ENCODE measurements around the gene MAP3K3.

The MAP3K3 gene

DNA sequence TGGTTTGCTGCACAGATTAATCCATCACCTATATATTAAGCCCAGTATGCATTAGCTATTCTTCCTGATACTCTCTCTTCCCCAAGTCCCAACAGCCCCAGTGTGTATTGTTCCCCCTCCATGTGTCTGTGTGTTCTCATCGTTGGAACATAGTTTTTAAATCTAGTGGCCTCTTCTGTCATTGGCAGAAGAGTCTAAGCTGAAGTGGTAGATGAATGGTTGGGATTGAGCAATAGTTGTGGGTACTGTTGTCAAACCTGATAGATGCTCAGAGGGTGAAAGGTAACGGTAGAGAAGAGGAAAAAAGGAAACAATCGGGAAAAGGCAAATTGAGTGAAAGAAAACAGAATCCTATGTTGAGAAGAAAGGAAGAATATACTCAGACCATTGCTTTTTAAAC lies 29.9 kb downstream of the MAP3K3 start:
- no peak for DNase-seq (ENCODE audit: low read depth)

DNA sequence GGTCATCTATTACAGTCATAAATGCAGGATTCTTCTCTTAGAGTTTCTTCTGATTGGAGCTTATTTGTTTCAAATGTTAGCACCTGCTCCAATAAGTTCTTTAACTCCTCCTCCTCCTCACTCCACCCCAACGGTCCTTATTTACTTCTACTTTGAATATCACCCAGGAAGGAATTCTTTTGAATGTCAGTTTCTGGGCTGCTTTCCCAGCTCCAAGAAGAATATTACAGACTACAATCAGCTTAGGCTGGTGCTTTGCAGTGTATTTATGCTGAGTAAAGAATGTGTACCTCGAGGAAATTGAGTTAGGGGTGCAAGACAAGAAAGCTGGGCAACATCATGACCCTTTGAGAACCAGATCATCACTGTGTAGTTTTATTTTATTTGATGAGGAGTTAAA lies 30.8 kb downstream of the MAP3K3 start:
- no peak for DNase-seq (ENCODE audit: low read depth)

DNA sequence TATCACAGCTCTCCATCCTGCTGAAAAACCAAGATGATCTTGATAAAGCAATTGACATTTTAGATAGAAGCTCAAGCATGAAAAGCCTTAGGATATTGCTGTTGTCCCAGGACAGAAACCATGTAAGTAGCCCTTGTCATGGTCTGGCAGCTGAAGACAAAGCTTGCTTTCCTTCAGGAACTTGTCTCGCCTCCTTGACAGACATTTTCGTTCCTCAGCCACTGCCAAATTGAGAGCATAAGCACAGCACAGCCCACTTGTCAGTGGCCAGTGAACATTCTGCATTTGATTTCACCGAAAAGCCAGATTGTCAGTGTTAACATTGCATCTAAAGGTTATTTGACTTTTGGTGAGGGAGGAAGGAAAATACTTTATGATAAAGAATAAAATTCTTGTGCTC lies 35.6 kb downstream of the MAP3K3 start:
- DNase-seq (ENCODE audit: low read depth), result no peak

DNA sequence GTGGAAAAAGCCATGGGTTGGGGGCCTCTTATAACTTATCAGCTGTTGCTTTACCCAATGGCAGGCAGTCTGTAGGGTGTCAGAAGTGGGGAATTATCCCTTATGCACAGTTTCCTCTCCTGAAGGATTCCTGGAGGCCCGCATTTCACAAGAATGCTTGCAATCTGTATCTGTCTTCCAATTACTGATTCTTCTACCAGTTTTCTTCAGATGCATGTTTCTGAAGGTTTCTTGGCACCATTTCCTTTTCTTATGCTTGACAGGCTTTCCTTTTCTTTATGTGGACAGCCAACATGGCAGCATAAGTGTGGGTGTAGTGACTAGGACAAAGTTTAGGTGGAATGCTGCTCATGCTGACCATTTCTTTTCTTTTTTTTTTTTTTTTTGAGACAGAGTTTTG lies 36.1 kb downstream of the MAP3K3 start:
- no peak for DNase-seq (ENCODE audit: low read depth)

DNA sequence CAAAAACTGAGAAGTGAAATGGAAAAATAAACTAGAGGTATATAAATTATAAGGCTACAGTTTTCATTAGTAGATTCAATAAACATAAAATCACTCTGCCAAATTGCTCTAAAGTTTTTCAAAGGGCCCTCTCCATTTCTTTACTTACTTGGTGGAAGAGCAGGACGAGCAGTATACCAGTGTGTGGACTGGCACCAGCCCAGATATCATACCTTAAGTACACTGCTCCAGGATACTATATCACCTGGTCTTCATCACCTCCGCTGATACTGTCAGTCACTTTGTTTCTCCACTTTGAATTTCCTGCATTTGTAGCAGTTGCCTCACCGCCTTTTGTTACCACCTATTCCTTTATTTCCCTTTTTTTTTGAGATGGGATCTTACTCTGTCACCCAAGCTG lies 37.6 kb downstream of the MAP3K3 start:
- DNase-seq (ENCODE audit: low read depth), result no peak

DNA sequence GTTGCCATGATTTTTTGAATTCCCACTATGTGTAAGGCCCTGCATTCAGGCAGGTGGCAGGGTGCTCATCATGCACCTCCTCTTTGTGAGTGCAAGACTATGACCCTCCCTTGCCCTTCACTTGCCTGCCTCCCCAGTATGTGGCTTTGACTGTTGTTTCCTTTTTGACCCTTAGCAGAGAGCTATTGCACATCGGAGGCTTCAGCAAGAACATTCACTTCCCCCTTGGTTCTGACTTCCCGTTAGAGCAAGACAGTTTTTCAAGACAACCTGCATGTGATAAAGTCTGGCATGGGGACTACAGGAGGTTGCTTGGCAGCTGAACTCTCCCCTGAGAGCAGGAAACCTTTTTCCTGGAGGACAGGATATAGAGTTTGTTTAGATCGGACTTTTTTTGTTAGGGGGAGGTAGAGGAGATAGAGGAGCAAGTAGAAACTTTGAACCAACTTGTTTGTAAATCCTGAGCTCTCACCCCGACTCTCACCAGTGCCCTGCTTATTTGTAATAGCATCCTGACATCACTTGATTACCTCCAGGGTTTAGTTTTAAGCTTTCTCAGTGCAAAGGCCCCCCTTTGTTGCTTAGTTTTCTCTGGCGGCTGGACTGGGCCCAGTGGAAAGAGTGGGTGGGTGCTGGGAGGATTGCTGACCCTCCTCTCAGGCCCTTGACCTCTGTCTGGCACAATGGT lies 43.5 kb downstream of the MAP3K3 start:
- DNase-seq (ENCODE audit: low read depth), result no peak

DNA sequence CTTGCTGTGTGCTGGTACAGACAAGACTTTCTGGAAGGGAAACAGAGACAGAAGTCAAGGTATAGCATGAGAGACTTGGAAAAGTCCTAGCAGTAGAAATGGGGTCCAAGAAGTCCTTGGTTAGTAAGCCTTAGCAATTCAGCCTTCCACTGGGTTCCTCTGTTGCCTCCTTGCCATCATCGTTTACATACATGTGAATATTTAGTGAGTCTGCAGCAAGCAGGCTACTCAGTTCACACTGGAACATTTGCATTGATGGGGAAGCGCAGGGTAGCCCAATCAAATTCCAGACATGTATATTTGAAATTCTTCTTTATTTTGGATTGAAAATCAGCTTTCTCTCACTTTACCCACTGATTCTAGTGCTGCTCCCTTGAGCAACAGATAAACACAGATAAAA lies 50.6 kb downstream of the MAP3K3 start:
- no peak for DNase-seq (ENCODE audit: low read depth)

DNA sequence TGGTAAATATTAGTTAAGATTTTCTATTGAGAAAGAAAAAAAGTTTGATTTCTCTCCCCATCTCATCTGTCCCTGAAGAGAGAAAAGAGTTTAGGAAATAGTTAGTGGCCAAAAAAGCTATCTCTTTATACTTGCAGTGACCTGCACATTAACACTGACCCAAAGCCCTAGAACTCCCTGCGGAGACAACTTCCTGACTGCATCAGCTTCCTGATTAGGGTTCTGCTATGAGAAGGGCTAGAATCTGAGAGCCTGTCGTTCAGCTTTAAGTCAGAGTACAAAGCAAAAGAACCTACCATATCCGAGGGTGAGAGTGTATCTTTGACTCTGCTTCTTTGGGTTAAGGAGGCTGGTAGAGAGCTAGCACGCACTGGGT lies 53.0 kb downstream of the MAP3K3 start:
- no peak for DNase-seq (ENCODE audit: low read depth)

DNA sequence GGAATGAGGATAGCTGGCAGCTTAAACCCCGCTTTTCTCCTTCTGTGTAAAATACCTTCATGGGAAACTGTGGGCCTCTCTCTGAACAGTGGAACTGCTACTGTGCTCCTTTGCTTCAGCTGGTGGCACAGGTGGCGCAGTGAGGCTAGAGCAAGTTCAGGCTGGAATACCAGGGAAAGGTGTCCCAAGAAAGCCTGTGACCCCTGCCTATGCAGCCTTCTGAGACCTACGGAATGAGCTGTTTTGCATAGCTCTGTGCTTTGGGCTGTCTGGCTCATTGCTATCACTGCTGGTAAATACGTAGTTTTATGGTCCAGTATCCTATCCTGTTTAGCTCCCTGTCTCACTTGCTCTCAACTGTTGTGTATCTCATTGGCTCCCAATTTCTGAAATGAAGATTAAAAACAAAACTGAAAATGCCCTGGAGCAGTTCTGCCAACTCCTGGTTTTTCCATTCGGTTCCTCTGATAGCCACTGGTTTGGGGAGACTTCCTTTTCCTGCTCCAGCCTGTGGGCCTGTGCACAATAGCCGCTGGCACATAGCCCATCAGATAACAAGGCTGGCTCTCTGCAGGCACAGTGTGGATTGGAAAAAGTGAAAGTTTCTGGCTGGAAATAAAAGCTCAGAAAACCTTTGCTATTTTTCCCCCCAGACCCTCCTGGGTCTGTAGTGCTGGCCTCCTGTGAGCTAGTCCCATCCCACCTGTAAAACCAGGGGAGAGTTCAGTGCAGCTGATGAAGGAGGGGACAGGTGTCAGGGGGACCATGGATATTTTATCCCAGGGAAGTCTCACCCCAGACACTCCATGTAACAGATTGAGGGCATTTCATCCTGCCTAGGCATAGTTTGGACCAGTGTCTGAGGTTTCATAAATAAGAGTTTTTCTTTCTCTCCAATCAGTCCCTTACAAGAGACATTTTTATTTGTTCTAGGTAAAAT lies 53.7 kb downstream of the MAP3K3 start:
- no peak for DNase-seq (ENCODE audit: low read depth)

DNA sequence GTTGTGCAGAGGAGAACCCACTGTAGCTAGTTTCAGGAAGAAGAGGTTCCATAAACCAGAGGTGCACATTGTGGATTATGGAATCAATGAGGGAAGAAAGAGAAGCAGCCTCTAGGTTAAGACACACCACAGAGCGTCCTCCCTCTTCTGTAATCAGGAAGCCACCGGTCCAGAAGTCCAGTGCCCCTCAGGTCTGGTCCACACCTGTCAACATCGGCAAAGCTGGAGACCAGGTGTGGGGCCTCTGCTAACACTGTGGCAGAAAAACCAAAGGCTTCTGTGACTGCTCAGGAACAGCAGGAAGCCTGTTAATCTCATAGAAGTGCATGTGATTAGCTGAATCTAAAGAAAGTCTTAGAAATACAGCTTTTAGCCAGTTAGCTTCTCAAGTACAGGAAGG lies 54.4 kb downstream of the MAP3K3 start:
- DNase-seq (ENCODE audit: low read depth), result no peak

DNA sequence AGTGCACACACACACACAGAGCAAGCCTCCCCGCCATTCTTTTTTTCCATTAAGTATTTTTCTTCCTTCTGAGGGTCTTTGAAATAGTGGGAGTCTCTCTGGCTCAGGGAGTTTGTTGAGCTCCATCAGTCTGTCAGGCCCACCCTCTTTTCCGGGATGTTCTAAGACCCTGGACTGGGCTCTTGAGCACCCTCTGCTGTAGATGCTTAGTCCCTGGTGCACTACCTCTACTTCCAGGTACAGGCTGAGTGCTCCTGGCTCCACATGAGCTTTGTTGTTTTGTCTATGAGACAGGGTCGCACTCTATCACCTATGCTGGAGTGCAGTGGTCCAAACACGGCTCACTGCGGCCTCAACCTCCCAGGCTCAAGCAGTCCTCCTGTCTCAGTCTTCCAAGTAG lies 57.0 kb downstream of the MAP3K3 start:
- DNase-seq (ENCODE audit: low read depth), result no peak

DNA sequence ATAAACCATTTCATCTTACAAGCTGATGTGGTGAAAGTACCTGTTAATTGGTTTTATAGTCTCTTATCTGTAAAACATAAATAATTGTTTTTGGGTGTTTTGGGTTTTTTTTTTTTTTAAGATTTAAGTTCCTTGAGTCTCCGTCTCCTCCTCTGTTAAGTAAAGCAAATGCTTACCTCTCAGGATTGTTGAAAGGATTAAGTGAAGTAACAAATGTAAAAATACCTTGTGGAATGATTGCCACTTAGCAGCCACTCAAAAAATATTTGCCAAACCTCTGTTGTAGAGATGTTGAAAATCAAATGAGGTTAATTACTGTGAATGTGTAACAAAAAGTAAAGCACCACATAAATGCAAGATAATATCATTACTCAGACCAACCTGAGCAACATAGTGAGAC lies 58.5 kb downstream of the MAP3K3 start:
- no peak for DNase-seq (ENCODE audit: low read depth)

DNA sequence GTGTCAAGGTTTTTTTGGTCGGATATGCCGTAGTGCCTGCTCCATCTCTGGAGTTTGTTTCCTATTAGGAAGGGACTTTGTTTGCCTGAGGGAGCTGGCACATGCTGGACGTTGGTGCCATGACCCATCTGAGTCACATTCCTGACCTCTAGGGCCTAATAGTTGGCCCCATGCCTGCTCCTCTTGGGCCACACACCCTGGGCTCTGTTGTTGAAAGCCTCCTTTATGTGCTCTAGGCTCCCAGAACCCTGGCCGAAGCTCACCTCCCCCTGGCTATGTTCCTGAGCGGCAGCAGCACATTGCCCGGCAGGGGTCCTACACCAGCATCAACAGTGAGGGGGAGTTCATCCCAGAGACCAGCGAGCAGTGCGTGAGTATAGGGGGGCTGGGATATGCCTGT lies 59.3 kb downstream of the MAP3K3 start:
- no peak for DNase-seq (ENCODE audit: low read depth)

DNA sequence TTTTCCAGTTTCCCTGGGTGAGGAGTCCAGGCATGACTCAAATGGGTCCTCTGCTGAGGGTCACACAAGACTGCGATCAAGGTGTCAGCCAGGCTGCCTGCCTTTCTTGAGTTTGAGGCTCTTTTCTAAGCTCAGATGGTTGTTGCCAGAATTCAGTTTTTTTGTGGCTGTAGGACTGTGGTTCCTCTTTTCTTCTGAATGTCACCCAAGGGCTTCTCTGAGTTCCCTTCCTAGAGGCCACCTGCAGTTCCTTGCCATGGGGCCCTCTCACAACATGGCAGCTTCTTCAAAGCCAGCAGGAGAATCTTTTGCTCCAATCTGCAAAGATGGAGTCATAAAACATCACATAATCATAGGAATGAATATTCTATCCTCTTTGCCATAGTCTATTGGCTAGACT lies 60.2 kb downstream of the MAP3K3 start:
- DNase-seq (ENCODE audit: low read depth), result no peak

DNA sequence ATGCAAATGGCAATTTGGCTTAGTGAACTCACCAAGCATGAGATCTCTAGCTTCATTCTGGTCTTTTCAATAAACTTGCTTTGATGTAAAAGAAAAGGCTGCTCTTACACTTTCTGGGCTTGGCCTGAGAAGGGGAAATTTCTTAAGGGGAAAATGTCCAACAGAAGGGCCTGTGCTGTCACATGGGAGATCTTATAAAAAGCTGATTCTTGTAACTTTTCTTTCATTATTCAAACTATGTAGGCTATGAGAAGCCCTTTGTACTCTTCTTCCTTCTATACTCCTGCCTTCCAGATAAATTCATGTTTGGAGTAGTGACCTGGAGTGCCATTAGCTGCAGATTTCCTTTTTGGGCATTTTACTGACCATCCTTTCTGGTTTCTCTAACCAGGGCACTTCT lies 60.8 kb downstream of the MAP3K3 start:
- DNase-seq (ENCODE audit: low read depth), result no peak

DNA sequence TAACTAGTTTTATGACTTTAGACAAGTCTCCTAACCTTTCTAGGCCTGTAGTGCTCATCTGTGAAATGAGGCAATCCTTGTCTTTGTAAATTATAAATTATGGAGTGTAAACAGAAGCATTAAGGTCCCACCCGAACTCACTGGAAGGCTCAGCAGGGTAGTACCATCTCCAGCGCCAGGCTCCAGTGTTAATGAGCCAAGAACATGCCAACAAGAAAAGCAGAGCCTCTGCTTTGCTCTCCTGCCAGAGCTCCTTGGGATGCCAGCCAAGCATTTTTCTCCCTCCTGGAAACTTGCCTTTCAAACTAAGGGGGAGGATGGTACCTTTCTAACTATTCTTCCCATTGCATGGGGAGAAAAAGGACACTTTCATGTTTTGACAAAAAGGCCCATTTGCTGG lies 62.8 kb downstream of the MAP3K3 start:
- no peak for DNase-seq (ENCODE audit: low read depth)

DNA sequence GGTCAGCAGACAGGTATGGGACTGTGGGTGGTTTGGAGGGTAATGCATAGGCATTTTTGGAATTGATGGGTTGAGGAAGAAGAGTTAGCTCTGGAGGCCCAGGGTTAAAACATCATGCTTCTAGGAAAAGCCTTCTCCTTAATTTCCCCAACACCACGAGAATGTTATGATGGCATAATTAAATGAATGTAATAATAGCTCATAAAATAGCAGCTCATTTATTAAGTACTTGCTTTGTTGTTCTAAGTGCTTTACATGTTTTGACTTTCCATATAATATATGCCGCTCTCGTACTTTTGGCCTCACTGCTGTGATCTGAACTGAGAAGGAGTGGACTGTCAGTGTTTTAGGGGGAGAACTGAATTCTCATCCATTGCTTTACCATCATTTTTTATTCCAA lies 63.4 kb downstream of the MAP3K3 start:
- DNase-seq (ENCODE audit: low read depth), result no peak

DNA sequence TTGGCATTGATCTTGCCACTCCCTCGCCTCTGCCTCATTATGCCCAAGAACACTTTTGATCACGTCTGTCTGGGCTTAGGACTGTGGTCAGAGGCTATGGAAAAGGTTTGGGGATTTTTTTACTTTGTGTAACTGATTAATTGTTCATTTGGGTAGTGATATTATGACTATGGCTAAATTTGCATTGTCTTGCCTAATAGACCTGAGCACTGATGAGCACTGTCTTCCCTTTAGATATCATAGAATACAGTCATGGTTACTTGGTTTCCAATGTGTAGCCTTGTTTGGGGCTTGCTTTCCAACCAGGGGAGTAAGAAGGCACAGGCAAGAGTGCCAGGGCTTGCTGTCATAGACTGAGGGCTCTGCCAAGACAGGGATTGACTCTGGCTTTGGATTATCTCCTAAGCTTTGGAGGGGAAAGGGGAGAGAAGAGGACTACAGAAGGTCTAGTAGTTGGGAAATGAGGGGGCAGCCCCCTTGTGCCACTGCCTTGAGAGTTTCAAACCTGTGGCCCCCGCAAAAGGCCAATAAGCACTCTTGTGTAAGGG lies 64.0 kb downstream of the MAP3K3 start:
- no peak for DNase-seq (ENCODE audit: low read depth)

DNA sequence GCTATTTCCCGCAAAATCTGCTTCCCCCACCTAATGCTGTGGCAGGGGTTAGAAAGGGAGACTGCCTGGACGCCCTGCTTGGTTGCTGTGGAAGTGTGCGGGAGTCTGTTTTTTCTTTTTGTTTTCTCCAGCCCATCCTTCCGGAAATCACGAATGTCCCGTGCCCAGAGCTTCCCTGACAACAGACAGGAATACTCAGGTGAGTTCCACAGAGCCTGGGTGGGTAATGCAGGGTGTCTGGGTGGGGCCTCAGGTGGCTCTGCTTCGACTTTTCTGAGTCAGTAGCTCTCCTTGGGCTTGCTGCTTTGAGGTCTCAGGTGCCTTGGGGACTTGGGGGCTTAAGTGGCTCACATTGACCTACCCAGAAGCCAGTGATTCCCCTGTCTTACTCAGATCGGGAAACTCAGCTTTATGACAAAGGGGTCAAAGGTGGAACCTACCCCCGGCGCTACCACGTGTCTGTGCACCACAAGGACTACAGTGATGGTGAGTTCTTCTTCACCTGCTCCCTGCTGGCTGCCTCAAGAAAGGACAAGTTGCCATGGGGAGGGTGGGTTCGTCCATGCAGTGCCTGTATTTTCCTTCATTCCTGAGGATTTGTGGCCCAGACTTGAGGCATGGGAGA lies 66.3 kb downstream of the MAP3K3 start:
- no peak for DNase-seq (ENCODE audit: low read depth)

DNA sequence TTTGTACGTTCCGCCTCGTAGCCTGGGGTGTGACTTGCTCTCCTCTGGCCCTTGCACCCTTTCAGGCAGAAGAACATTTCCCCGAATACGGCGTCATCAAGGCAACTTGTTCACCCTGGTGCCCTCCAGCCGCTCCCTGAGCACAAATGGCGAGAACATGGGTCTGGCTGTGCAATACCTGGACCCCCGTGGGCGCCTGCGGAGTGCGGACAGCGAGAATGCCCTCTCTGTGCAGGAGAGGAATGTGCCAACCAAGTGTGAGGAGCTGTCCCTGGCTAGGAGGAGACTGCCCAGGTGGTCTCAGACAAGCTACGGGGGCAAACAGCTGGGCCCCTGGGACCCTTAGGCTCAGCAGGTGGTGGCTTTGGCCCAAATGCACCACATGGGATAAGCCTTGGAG lies 67.3 kb downstream of the MAP3K3 start:
- DNase-seq (ENCODE audit: low read depth), result no peak

DNA sequence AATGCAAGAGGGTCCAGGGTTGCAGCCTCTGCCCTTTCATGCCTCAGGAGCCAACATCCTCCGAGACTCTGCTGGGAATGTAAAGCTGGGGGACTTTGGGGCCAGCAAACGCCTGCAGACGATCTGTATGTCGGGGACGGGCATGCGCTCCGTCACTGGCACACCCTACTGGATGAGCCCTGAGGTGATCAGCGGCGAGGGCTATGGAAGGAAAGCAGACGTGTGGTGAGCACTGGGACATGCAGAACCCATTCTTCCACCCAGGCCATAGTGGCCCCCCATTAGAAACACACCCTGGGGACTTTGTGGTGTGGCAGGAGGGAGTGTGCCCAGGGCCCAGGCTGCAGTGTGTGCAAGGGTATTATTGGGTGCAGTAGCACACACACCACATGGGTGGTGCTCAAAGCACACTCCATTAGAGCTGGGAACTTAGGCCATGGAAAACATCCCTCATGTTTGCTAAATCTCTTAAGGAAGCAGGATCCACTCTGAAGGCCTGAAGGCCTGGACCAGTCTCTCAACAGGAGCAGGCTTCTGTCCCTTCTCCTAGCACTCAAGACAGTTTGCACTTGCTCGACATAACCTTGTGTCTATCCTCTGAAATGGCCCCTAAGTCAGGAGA lies 70.1 kb downstream of the MAP3K3 start:
- no peak for DNase-seq (ENCODE audit: low read depth)

DNA sequence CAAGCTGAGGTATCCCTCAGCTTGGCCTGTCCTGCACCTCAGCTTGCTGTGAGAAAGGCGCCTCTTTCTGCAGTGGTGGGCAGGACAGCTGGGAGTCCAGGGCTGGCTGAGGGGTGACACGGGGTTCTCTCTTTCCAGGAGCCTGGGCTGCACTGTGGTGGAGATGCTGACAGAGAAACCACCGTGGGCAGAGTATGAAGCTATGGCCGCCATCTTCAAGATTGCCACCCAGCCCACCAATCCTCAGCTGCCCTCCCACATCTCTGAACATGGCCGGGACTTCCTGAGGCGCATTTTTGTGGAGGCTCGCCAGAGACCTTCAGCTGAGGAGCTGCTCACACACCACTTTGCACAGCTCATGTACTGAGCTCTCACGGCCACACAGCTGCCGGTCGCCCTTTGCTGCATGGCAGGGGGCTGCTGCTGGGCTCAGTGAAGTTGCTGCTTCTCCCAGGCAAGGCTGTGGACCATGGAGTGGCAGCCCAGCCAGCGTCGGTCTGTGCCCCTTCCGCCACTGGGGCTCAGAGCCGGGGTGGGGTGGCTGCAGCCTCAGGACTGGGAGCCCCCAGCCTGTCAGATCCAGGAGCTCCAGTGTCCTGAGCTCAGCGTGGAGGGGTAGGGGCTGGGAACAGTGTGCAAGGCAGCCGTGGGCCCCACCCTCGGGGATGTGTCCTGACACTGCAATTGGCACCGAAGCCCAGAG lies 71.3 kb downstream of the MAP3K3 start:
- no peak for DNase-seq (ENCODE audit: low read depth)

Measured in stimulated activated CD4-positive, alpha-beta T cell treated with anti-CD3 and anti-CD28 coated beads, Interleukin-2, amount 100 ng/mL, for 4 hours (primary cell).